Endothelial cell of umbilical vein (primary cell): ENCODE measurements around the gene RYR1. TPM values are rescaled to one million over a fixed set of nuclear protein-coding genes. Genes with fewer than 3 reads are reported as not detected.

ENCODE experiments used
- BruUV-seq: library from RNA; stranded (reverse); fragments of 400-500 nt; replicated peaks from 2 replicates; lab custom pipeline; 2021; lab: Mats Ljungman, UMichigan
- CTCF ChIA-PET: fragments of 300-600, 350-600 bp; sonication (Branson Sonifier 250); formaldehyde crosslinking; loops from one replicate; lab custom pipeline; 2021; ENCODE audit warnings: antibody characterized with exemption, inconsistent platforms; lab: Charles Lee
- POLR2A ChIA-PET: fragments of 300-600, 350-600 bp; sonication (Branson Sonifier 250); formaldehyde crosslinking; loops from one replicate; lab custom pipeline; 2021; ENCODE audit warnings: antibody characterized with exemption, inconsistent platforms; lab: Charles Lee
- DNase-seq: peaks from one replicate; pipeline ENCODE4 v3.0.0-alpha.2; 2011; ENCODE audit warnings: low read depth, low spot score
- FAIRE-seq: peaks from 2 replicates; lab custom pipeline; 2011; peaks lifted over from hg19 to GRCh38; lab: Jason Lieb, UNC
- H2AFZ ChIP-seq: 2 replicates; pipeline ENCODE4 v1.6.0; 2012; ENCODE audit warnings: low read depth, low read length, control low read depth, inconsistent platforms
- H3K27ac ChIP-seq: 2 replicates; pipeline ENCODE4 v1.5.1; 2011; ENCODE audit warnings: low read depth, mild to moderate bottlenecking, control low read depth, low read length, moderate library complexity; ENCODE audit not compliant: insufficient read depth
- H3K27me3 ChIP-seq, 2 experiments: 2 replicates each; pipeline versions ENCODE4 v1.6.0 to v1.6.1; 2011; ENCODE audit warnings: low read length in 2 of 2, mixed read lengths in 1 of 2; ENCODE audit not compliant: control insufficient read depth in 2 of 2, insufficient read depth in 2 of 2
- H3K36me3 ChIP-seq, 2 experiments: 2 replicates in 1 of 2; 3 replicates in 1 of 2; pipeline ENCODE4 v1.5.1; 2011; ENCODE audit warnings: low read length in 2 of 2, mild to moderate bottlenecking in 1 of 2, moderate library complexity in 1 of 2; ENCODE audit not compliant: control insufficient read depth in 2 of 2, insufficient read depth in 2 of 2; ENCODE audit errors: extremely low read depth in 1 of 2
- H3K4me1 ChIP-seq: 3 replicates; pipeline ENCODE4 v1.5.1; 2011; ENCODE audit warnings: mild to moderate bottlenecking, low read length; ENCODE audit not compliant: control insufficient read depth, insufficient read depth; ENCODE audit errors: extremely low read depth
- H3K4me2 ChIP-seq: 2 replicates; pipeline ENCODE4 v1.6.1; 2011; ENCODE audit warnings: low read length, control low read depth, mixed read lengths; ENCODE audit not compliant: insufficient read depth
- H3K4me3 ChIP-seq, 3 experiments: fragments of 200-600 bp in 1 of 3; sonication (generic), shearing (Covaris generic) in 1 of 3; replicated peaks in 1 of 3; 2 replicates each; pipeline ENCODE4 v1.5.1; 2011 to 2016; ENCODE audit warnings: control low read depth in 3 of 3, low read length in 3 of 3, mild to moderate bottlenecking in 2 of 3, inconsistent platforms in 1 of 3, low read depth in 1 of 3, moderate library complexity in 1 of 3; ENCODE audit not compliant: insufficient read depth in 1 of 3
- H3K79me2 ChIP-seq: 2 replicates; pipeline ENCODE4 v1.6.0; 2012; ENCODE audit warnings: low read length, inconsistent platforms; ENCODE audit not compliant: control insufficient read depth, insufficient read depth
- H3K9ac ChIP-seq: replicated peaks from 2 replicates; pipeline ENCODE3; 2011; ENCODE audit warnings: low read length, control low read depth; ENCODE audit not compliant: insufficient read depth; ENCODE audit errors: extremely low read depth
- H3K9me1 ChIP-seq: replicated peaks from 3 replicates; pipeline ENCODE4 v1.6.0; 2011; ENCODE audit warnings: mild to moderate bottlenecking, low read length; ENCODE audit not compliant: control insufficient read depth, insufficient read depth; ENCODE audit errors: extremely low read depth
- H3K9me3 ChIP-seq: replicated peaks from 2 replicates; pipeline ENCODE4 v1.5.1; 2012; ENCODE audit warnings: low read length, inconsistent platforms; ENCODE audit not compliant: control insufficient read depth, insufficient read depth
- H4K20me1 ChIP-seq: replicated peaks from 2 replicates; pipeline ENCODE3; 2011; ENCODE audit warnings: mild to moderate bottlenecking, low read length; ENCODE audit not compliant: control insufficient read depth, insufficient read depth; ENCODE audit errors: extremely low read depth
- EZH2 ChIP-seq: IDR thresholded peaks from 2 replicates; pipeline ENCODE4 v1.6.1; 2012; ENCODE audit warnings: borderline replicate concordance, low read depth, mild to moderate bottlenecking, moderate library complexity, low read length, inconsistent platforms; ENCODE audit not compliant: severe bottlenecking
- FOS ChIP-seq: IDR thresholded peaks from 2 replicates; pipeline ENCODE4 v1.6.1; 2011; ENCODE audit warnings: mild to moderate bottlenecking, low read length, moderate library complexity, borderline replicate concordance; ENCODE audit not compliant: insufficient read depth
- GATA2 ChIP-seq: IDR thresholded peaks from 2 replicates; pipeline ENCODE4 v1.7.0; 2011; ENCODE audit warnings: low read depth, mild to moderate bottlenecking, moderate library complexity, mixed read lengths, low read length; ENCODE audit not compliant: insufficient read length, insufficient read depth
- JUN ChIP-seq: IDR thresholded peaks from 2 replicates; pipeline ENCODE4 v1.6.1; 2011; ENCODE audit warnings: borderline replicate concordance, low read depth; ENCODE audit not compliant: insufficient read length, insufficient read depth
- MYC ChIP-seq: IDR thresholded peaks from one replicate; pipeline ENCODE4 v1.6.1; 2011; ENCODE audit warnings: mild to moderate bottlenecking, low read depth, low read length
- POLR2A ChIP-seq: IDR thresholded peaks from 2 replicates; pipeline ENCODE4 v1.6.1; 2012; ENCODE audit warnings: low read depth, mild to moderate bottlenecking, control low read depth, low read length
- POLR2AphosphoS5 ChIP-seq: IDR thresholded peaks from 2 replicates; pipeline ENCODE4 v1.6.1; 2012; ENCODE audit warnings: low read depth, mild to moderate bottlenecking, control low read depth, low read length, moderate library complexity; ENCODE audit not compliant: insufficient read depth
- dilution Hi-C: fragments of 300-500 bp; cut with MboI; formaldehyde crosslinking; loops from one replicate; pipeline ENCODE4 v1.15.0; 2019; ENCODE audit warnings: low sequenced_read_pairs; ENCODE audit not compliant: extremely low pct_ligation_motif_present
- intact Hi-C: fragments of 100-400 bp; cut with micrococcal nuclease; formaldehyde crosslinking; loops from one replicate; pipeline ENCODE4 v1.10.0; 2022
- polyA plus RNA-seq, 4 experiments: library from polyadenylated mRNA; depleted of rRNA in 3 of 4; stranded (reverse) in 3 of 4; unstranded in 1 of 4; fragments of >200 nt; gene quantifications; 2 replicates each; pipeline versions ENCODE4 v1.2.1 to v1.2.3, GENCODE V29; 2011 to 2012; ENCODE audit warnings: missing spikeins in 1 of 4
- total RNA-seq: library from RNA; stranded (reverse); gene quantifications from 2 replicates; pipeline ENCODE4 v1.2.3, GENCODE V29; 2021
- TF ChIP-seq, protein P1 (sequence below): IDR thresholded peaks from 2 replicates; pipeline ENCODE4 v1.6.1; 2011; ENCODE audit not compliant: insufficient read depth, insufficient read length
- TF ChIP-seq, protein P2 (sequence below), 2 donors: IDR thresholded peaks; 1 replicate in 1 of 2; 2 replicates in 1 of 2; pipeline ENCODE4 v1.5.1; 2011; ENCODE audit warnings: low read length in 2 of 2, mild to moderate bottlenecking in 2 of 2, moderate library complexity in 2 of 2, control low read depth in 1 of 2, inconsistent platforms in 1 of 2, low read depth in 1 of 2; ENCODE audit not compliant: insufficient read depth in 1 of 2; ENCODE audit errors: extremely low read depth in 1 of 2

RYR1 gene
- total and polyA plus RNA-seq, 2 donors (not counting 3 experiments of a cell fraction or from before 2014, with no cell fraction given): under 0.01 to 0.02 TPM

DNA sequence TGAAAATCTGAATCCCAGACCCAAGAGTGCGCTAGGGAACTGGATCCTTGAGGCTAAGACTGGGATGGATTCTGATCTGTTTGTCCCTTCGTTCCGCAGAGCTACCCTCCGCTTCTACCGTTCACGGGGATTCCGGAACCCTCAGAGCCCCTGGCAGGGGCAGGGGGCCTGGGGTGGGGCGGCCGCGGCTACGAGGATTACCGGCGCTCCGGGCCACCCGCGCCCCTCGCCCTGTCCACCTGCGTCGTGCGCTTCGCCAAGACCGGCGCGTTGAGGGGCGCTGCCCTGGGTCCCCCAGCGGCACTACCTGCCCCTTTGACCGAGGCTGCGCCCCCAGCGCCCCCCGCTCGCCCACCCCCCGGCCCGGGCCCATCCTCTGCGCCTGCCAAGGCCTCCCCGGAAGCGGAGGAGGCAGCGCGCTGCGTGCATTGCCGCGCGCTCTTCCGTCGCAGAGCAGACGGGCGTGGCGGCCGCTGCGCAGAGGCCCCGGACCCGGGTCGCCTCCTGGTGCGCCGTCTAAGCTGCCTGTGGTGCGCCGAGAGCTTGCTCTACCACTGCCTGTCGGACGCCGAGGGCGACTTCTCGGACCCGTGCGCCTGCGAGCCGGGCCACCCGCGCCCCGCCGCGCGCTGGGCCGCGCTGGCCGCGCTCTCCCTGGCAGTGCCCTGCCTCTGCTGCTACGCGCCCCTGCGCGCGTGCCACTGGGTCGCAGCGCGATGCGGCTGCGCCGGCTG is 37.9 kb upstream of the RYR1 start:
- ChIA-PET POLR2A (no interaction called here), CTCF (interaction anchor here (1.2 kb wide), 1 partner anchor 170 kb away, joined by 3 read pairs; no protein-coding TSS in a partner anchor)
- Histone ChIP-seq H3K9me1 (no peaks in the 10 kb centered on the region), H3K4me2 (no peak overlapping the region), H2AFZ (no peak overlapping the region), H3K4me3 (no peak overlapping the region), H3K4me1 (peaks cover 7% of the 10 kb centered on the region), H3K27me3 (no peaks in the 10 kb centered on the region), H3K36me3 (peaks cover 0 to 5% of the 10 kb centered on the region in 2 experiments), H4K20me1 (no peaks in the 10 kb centered on the region), H3K79me2 (peaks cover 5% of the 10 kb centered on the region), H3K27ac (no peak overlapping the region), H3K9me3 (no peaks in the 10 kb centered on the region), H3K9ac (no peak overlapping the region)
- dilution Hi-C loops: no loop called here
- DNase-seq: no peak
- no peak for TF ChIP-seq JUN
- no peak for TF ChIP-seq POLR2AphosphoS5
- no peak for TF ChIP-seq EZH2
- no peak for TF ChIP-seq POLR2A
- TF ChIP-seq, protein P1, sequence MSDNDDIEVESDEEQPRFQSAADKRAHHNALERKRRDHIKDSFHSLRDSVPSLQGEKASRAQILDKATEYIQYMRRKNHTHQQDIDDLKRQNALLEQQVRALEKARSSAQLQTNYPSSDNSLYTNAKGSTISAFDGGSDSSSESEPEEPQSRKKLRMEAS: no peak
- no peak for TF ChIP-seq GATA2
- no peak for TF ChIP-seq FOS
- TF ChIP-seq, protein P2, sequence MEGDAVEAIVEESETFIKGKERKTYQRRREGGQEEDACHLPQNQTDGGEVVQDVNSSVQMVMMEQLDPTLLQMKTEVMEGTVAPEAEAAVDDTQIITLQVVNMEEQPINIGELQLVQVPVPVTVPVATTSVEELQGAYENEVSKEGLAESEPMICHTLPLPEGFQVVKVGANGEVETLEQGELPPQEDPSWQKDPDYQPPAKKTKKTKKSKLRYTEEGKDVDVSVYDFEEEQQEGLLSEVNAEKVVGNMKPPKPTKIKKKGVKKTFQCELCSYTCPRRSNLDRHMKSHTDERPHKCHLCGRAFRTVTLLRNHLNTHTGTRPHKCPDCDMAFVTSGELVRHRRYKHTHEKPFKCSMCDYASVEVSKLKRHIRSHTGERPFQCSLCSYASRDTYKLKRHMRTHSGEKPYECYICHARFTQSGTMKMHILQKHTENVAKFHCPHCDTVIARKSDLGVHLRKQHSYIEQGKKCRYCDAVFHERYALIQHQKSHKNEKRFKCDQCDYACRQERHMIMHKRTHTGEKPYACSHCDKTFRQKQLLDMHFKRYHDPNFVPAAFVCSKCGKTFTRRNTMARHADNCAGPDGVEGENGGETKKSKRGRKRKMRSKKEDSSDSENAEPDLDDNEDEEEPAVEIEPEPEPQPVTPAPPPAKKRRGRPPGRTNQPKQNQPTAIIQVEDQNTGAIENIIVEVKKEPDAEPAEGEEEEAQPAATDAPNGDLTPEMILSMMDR (IDR thresholded peaks at IDR 0.05; ENCODE audit: extremely low read depth in 1 of 2, insufficient read depth in 1 of 2, low read depth in 1 of 2, low read length in 2 of 2): no peak
- no peak for TF ChIP-seq MYC
- intact Hi-C loops: no loop called here
- BruUV-seq: no TSS peak
- FAIRE-seq: no peak
